ENCODE results near the gene AQP2. TPM values are rescaled to one million over a fixed set of nuclear protein-coding genes. Genes with fewer than 3 reads are reported as not detected.

AQP2 gene
- total RNA-seq, 1 experiment from 2014 or later: not detected

GRCh38 chr12:49905718-49906314, 44.7 kb upstream of the AQP2 start:
- intact Hi-C loops (cut with micrococcal nuclease; ENCODE audit: unreplicated experiment): no loop called here
- H3K27me3 Mint-ChIP-seq (ENCODE audit: unreplicated experiment): peaks cover 12% of the 10 kb centered on the region
- H3K27ac Mint-ChIP-seq (ENCODE audit: unreplicated experiment): no peak overlapping the region
- no peak overlapping the region for H3K4me3 Mint-ChIP-seq (ENCODE audit: low read depth, unreplicated experiment)
- no peak for DNase-seq
- H3K9me3 Mint-ChIP-seq (ENCODE audit: low read depth, unreplicated experiment): no peaks in the 10 kb centered on the region
- H3K36me3 Mint-ChIP-seq (ENCODE audit: insufficient read depth, unreplicated experiment): peaks cover 4% of the 10 kb centered on the region
- BruUV-seq (replicated peaks): no TSS peak
- TF ChIP-seq, protein P1, sequence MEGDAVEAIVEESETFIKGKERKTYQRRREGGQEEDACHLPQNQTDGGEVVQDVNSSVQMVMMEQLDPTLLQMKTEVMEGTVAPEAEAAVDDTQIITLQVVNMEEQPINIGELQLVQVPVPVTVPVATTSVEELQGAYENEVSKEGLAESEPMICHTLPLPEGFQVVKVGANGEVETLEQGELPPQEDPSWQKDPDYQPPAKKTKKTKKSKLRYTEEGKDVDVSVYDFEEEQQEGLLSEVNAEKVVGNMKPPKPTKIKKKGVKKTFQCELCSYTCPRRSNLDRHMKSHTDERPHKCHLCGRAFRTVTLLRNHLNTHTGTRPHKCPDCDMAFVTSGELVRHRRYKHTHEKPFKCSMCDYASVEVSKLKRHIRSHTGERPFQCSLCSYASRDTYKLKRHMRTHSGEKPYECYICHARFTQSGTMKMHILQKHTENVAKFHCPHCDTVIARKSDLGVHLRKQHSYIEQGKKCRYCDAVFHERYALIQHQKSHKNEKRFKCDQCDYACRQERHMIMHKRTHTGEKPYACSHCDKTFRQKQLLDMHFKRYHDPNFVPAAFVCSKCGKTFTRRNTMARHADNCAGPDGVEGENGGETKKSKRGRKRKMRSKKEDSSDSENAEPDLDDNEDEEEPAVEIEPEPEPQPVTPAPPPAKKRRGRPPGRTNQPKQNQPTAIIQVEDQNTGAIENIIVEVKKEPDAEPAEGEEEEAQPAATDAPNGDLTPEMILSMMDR (IDR thresholded peaks at IDR 0.05; ENCODE audit: unreplicated experiment): no peak
- CTCF ChIA-PET: no interaction called here
- peaks cover 33% of the 10 kb centered on the region for H3K4me1 Mint-ChIP-seq (ENCODE audit: low read depth, unreplicated experiment)

- Mint-ChIP-seq H3K4me3 (ENCODE audit: low read depth, unreplicated experiment) (no peak overlapping the region), H3K36me3 (ENCODE audit: insufficient read depth, unreplicated experiment) (peaks cover 4% of the 10 kb centered on the region), H3K9me3 (ENCODE audit: low read depth, unreplicated experiment) (no peaks in the 10 kb centered on the region), H3K27ac (ENCODE audit: unreplicated experiment) (no peak overlapping the region), H3K4me1 (ENCODE audit: low read depth, unreplicated experiment) (peaks cover 34% of the 10 kb centered on the region), H3K27me3 (ENCODE audit: unreplicated experiment) (peaks cover 12% of the 10 kb centered on the region)
- CTCF ChIA-PET: interaction anchor here (0.9 to 1.0 kb wide), 2 partner anchors 36 to 38 kb away, joined by 3 to 4 read pairs; no protein-coding TSS in a partner anchor
- no TSS peak for BruUV-seq (replicated peaks)
- no peak for DNase-seq
- TF ChIP-seq, protein P1 (IDR thresholded peaks at IDR 0.05; ENCODE audit: unreplicated experiment): no peak
- intact Hi-C loops (cut with micrococcal nuclease; ENCODE audit: unreplicated experiment): no loop called here
These were observed 43.2 kb upstream of the AQP2 start for GRCh38 chr12:49907352-49907751.

DNA sequence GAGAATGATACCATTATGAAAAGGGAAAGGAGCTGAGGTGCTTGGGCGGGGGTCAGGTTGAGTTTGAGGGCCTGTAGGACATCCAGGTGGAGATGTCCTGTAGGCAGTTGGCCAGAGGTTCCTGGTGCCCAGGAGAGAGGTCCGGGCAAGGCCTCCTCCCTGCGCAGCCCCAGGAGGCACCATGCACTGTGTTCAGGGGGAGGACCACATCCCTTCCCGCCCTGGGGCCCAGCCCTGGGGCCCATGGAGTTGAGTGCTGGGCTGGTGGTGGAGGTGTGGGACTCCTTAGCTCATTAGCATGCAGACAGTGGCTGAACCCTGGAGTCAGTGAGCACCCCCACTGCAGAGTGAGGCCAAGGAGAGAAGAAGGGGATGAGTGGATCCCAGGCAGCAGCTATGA, 41.2 kb upstream of the AQP2 start:
- H3K36me3 Mint-ChIP-seq (ENCODE audit: insufficient read depth, unreplicated experiment): peaks cover 4% of the 10 kb centered on the region
- no TSS peak for BruUV-seq (replicated peaks)
- DNase-seq: no peak
- no peaks in the 10 kb centered on the region for H3K9me3 Mint-ChIP-seq (ENCODE audit: low read depth, unreplicated experiment)
- H3K4me1 Mint-ChIP-seq (ENCODE audit: low read depth, unreplicated experiment): peaks cover 34% of the 10 kb centered on the region
- intact Hi-C loops (cut with micrococcal nuclease; ENCODE audit: unreplicated experiment): no loop called here
- no peak overlapping the region for H3K27ac Mint-ChIP-seq (ENCODE audit: unreplicated experiment)
- TF ChIP-seq, protein P1 (IDR thresholded peaks at IDR 0.05; ENCODE audit: unreplicated experiment): no peak
- H3K27me3 Mint-ChIP-seq (ENCODE audit: unreplicated experiment): peaks cover 12% of the 10 kb centered on the region
- CTCF ChIA-PET: interaction anchor here (0.8 to 1.4 kb wide), 2 partner anchors 14 to 58 kb away, joined by 3 read pairs; no protein-coding TSS in a partner anchor
- H3K4me3 Mint-ChIP-seq (ENCODE audit: low read depth, unreplicated experiment): no peak overlapping the region

DNA sequence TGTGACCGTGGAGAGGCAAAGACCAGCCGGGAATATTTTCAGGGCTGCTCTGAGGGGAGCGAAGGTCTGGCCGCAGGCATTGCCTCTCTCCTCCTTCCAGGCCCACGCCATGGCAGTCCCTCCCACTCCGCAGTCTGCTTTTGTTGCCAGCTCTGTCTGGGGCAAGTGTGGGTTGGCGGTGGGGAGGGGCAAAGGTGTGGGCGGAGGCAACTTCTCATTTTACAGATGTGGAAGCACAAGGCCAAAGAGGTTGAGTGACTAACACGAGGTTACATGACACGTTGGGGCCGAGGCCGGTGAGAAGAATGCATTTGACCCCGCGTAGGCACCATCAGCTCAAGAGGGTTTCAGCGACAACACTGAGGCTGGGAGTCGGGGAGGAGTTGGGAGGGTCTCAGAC, 40.7 kb upstream of the AQP2 start:
- intact Hi-C loops (cut with micrococcal nuclease; ENCODE audit: unreplicated experiment): no loop called here
- Mint-ChIP-seq H3K27me3 (ENCODE audit: unreplicated experiment) (peaks cover 12% of the 10 kb centered on the region), H3K4me1 (ENCODE audit: low read depth, unreplicated experiment) (peaks cover 34% of the 10 kb centered on the region), H3K9me3 (ENCODE audit: low read depth, unreplicated experiment) (no peaks in the 10 kb centered on the region), H3K36me3 (ENCODE audit: insufficient read depth, unreplicated experiment) (peaks cover 4% of the 10 kb centered on the region), H3K4me3 (ENCODE audit: low read depth, unreplicated experiment) (no peak overlapping the region), H3K27ac (ENCODE audit: unreplicated experiment) (no peak overlapping the region)
- CTCF ChIA-PET: interaction anchor here (0.8 to 1.4 kb wide), 2 partner anchors 14 to 58 kb away, joined by 3 read pairs; no protein-coding TSS in a partner anchor
- DNase-seq: peak; percentile 65
- TF ChIP-seq, protein P1 (IDR thresholded peaks at IDR 0.05; ENCODE audit: unreplicated experiment): no peak
- no TSS peak for BruUV-seq (replicated peaks)

All from Calu3 (cell line).